HTR-8/SVneo (cell line): ENCODE data around the gene ASPDH.
"Not testable (repeated sequence)": the region's sequence is repeated elsewhere in the genome, so short reads cannot be mapped to it uniquely, and the experiment has no call there.

Source experiments
- DNase-seq: peaks from one replicate; pipeline ENCODE4 v3.0.0; 2011; ENCODE audit warnings: low spot score, mixed read lengths; ENCODE audit not compliant: insufficient read length
- FAIRE-seq: peaks from 2 replicates; lab custom pipeline; 2011; peaks lifted over from hg19 to GRCh38; lab: Jason Lieb, UNC

ASPDH gene

GRCh38 chr19:50548191-50549058 is 34.7 kb upstream of the ASPDH start:
- no peak for FAIRE-seq

DNA sequence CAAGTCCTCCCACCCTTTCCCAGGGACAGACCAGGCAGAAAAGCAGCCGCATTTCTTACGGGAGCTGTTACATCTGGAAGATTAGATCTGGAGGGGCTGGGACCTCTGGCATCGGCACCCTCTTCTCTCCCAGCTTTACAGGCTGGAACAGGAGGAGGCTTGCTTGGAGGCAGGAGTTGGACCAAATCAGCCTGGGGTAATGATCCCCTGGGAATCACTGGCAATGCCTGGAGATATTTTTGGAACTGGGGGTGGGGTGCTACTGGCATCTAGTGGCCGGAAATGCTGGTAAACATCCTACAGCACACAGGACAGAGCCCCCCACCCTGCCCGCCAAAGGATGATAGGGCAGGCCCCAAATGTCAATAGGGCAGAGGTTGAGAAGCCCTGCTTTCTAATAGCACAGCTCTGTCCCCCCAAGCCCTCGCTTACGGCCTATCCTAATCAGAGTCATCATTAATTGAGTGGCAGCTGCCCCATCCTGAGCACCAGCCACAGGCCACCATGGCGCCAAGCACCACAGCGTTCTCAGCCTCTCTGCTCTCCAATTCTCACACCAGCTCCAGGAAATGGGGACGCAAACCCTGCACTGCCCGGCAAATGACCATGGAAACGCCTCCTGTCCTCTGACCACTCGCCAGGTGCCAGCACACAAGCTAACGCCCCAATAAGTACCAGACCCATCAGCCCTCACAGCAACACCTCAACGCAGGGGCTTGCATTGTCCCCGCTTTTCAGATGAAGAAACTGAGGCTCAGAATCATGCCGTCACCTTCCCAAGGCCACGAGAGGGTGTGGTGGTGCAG is 33.9 kb upstream of the ASPDH start:
- FAIRE-seq (no peak), DNase-seq (no peak)

More at GRCh38 chr19:50548191-50549058, 34.7 kb upstream of the ASPDH start:
- DNase-seq = no peak

GRCh38 chr19:50546527-50547221 is 33.0 kb upstream of the ASPDH start:
- DNase-seq = no peak
- no peak for FAIRE-seq

GRCh38 chr19:50542943-50543342 is 29.2 kb upstream of the ASPDH start:
- no peak for FAIRE-seq

DNA sequence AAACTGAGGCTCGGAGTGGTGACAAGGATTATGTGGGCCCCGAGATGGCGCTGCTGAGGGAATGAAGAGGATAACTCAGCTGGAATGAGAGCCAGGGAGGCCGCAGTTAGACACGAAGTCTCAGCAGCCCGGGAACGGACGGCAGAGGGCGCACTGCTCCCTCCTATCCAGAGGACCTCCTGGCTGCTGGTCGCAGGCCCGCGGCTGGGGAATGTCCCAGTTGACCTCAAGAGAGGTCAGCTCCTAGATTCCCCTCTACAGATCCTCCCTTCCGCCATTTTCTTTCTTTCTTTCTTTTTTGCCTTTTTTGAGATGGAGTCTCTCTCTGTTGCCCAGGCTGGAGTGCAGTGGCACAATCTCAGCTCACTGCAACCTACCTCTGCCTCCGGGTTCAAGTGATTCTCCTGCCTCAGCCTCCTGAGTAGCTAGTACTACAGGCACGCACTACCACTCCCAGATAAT is 24.1 kb upstream of the ASPDH start:
- DNase-seq (peak; percentile 80), FAIRE-seq (no peak)

More at GRCh38 chr19:50542943-50543342, 29.2 kb upstream of the ASPDH start:
- DNase-seq = no peak

- FAIRE-seq (no peak), DNase-seq (no peak)
Measured at GRCh38 chr19:50537306-50537685, 23.6 kb upstream of the ASPDH start.

GRCh38 chr19:50536662-50537305 is 23.1 kb upstream of the ASPDH start:
- DNase-seq (no peak), FAIRE-seq (no peak)

- FAIRE-seq = no peak
- DNase-seq = no peak
Measured at GRCh38 chr19:50535672-50536187, 22.0 kb upstream of the ASPDH start.

- no peak for DNase-seq
- FAIRE-seq = no peak
Measured at GRCh38 chr19:50534478-50534877, 20.8 kb upstream of the ASPDH start.

DNA sequence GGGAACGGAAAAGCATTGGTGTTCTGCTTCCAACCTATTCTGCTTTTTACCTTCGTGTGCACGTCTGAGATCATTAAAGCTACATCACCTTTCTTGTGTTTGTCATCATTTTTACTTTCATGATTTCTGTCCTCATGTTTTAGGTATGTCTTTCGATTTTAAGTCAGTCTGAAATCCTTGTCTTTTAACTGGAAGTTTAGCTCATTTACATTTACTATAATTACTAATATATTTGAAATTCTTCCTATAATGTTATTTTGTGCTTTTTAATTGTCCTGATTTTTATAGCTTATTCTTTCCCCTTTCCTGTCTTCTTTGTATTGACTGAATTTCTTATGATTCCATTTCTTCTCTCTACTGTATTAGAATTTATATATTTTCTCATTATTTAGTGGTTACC is 19.2 kb upstream of the ASPDH start:
- DNase-seq (no peak), FAIRE-seq (no peak)

DNA sequence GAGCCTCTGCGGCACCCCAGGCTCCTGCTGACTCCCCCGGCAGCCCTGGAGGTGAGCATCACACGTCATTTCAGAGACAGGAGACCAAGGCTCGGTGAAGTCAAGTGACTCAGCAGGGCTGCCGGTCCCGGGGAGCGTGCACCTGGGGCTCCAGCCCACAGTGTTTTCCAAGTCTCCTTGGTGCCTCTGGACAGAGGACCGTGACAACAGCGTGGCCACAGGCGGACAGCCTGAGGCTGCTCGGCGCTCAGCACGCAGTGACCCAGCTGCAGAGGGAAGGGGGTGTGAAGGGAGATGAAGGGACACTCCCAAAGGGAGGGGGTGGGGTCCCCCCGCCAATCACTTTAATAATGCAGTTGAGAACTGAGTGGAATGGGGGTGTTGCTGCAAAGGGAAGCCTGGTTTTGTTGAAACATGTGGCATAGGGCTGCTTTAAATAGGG is 17.5 kb upstream of the ASPDH start:
- no peak for DNase-seq
- no peak for FAIRE-seq

DNA sequence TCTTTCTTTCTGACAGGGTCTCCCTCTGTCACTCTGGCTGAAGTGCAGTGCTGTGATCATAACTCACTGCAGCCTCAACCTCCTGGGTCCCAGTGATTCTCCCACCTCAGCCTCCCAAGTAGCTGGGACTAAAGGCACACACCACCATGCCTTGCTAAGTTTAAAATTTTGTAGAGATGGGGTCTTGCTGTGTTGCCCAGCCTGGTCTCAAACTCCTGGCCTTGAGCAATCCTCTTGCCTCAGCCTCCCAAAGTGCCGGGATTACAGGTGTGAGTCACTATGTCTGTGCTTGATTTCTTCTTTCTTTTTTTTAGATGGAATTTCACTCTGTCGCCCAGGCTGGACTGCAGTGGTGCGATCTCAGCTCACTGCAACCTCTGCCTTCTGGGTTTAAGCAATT is 14.3 kb upstream of the ASPDH start:
- not testable (repeated sequence) for DNase-seq, FAIRE-seq

- FAIRE-seq (no peak), DNase-seq (no peak)
Measured at GRCh38 chr19:50522881-50523280, 9.2 kb upstream of the ASPDH start.

DNA sequence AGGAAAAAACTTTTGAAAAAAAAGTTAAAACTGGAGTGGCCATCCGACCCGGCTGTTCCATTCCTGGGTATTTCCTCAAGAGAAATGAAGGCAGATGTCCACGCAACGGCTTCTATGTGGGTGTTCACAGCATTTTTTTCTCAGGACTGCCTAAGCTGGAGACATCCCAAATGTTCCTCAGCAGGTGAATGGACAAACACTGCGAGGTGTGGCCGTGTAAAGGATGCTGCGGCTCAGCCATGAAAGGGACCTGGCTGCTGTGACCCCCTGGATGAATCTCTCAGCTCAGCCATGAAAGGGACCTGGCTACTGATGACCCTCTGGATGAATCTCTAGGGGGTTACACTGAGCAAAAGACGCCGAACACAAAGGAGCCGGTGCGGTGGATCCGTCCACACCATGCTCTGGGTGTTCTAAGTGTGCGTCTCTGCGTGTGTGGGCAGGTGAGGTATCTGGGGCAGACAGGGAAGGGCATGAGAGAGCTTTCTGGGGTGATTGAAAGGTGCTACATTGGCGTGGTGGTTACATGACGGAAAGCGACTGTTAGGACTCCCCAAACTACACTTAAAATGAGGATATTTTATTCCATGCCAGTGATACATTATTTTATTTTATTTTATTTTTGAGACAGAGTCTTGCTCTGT is 7.2 kb upstream of the ASPDH start:
- FAIRE-seq (no peak), DNase-seq (no peak)

- FAIRE-seq = no peak
Measured at GRCh38 chr19:50519006-50519575, 5.4 kb upstream of the ASPDH start.

DNA sequence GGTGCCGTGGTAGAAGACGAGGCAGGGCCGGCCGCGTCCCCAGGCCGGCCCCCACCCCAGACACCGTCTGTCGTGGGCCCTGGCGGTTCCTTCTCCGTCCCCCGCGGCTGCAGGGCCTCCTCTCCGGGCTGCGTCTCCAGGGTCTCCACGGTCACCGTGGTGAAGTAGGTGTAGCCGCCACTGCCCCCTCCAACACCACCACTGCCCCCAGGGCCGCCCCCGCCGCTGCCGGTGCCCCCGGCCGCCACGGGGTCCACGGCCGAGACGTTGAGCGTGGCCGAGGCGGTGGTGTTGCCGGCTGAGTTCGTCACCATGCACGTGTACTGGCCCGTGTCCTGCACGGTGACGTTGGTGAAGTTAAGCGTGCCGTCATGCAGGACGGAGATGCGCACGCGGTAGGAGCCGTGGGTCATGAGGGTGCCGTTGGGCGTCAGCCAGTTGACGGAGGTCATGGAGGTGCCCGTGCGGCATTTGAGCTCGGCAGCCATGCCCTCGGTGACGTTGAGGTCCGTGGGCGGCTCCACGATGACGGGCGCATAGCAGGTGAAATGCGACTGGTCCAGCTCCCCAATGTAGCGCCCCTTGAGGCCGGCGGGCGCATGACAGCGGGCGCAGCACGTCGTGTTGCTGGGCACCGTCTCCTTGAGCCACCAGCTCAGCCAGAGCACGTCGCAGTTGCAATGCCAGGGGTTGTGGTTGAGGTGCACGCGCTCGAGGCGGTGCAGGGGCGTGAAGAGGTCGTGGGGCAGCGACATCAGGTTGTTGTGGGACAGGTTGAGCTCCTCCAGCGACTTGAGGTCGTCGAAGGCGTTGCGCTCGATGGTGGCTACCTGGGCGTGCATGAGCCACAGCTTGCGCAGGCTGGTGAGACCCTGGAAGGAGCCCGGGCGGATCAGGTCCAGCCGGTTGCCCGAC is 4.6 kb upstream of the ASPDH start:
- no peak for DNase-seq

More at GRCh38 chr19:50519006-50519575, 5.4 kb upstream of the ASPDH start:
- DNase-seq = no peak

GRCh38 chr19:50517704-50518075 is 4.0 kb upstream of the ASPDH start:
- DNase-seq = no peak

More for the DNA sequence above, 4.6 kb upstream of the ASPDH start:
- no peak for FAIRE-seq

More at GRCh38 chr19:50517704-50518075, 4.0 kb upstream of the ASPDH start:
- no peak for FAIRE-seq
